MM.1S (cell line): Measurements from ENCODE around the gene WDR83.

Experiments
- DNase-seq: peaks from one replicate; pipeline ENCODE4 v3.0.0-alpha.2; 2015
- H2AFZ ChIP-seq: fragments of 300-600 bp; sonication (generic); 2 replicates; pipeline ENCODE4 v1.6.0; 2016; ENCODE audit warnings: antibody characterized with exemption, low read length
- H3F3A ChIP-seq: fragments of 300-600 bp; sonication (generic); 2 replicates; pipeline ENCODE4 v1.6.1; 2016; ENCODE audit warnings: mild to moderate bottlenecking, antibody characterized with exemption, low read length, moderate library complexity, mixed read lengths; ENCODE audit not compliant: insufficient read depth
- H3K27ac ChIP-seq: fragments of 300-600 bp; sonication (generic); 2 replicates; pipeline ENCODE4 v1.5.1; 2016; ENCODE audit warnings: mild to moderate bottlenecking, low read length
- H3K27me3 ChIP-seq: fragments of 300-600 bp; sonication (generic); replicated peaks from 2 replicates; pipeline ENCODE4 v1.6.0; 2016; ENCODE audit warnings: low read length; ENCODE audit not compliant: insufficient read depth
- H3K36me3 ChIP-seq: fragments of 300-600 bp; sonication (generic); replicated peaks from 2 replicates; pipeline ENCODE4 v1.6.1; 2016; ENCODE audit warnings: mild to moderate bottlenecking, low read length, mixed read lengths; ENCODE audit not compliant: insufficient read depth
- H3K4me1 ChIP-seq: fragments of 300-600 bp; sonication (generic); 2 replicates; pipeline ENCODE4 v1.6.1; 2016; ENCODE audit warnings: low read length, mixed read lengths
- H3K4me2 ChIP-seq: fragments of 300-600 bp; sonication (generic); 2 replicates; pipeline ENCODE4 v1.6.0; 2016; ENCODE audit warnings: low read depth, low read length
- H3K4me3 ChIP-seq: fragments of 300-600 bp; sonication (generic); 2 replicates; pipeline ENCODE4 v1.5.1; 2016; ENCODE audit warnings: low read length, mixed read lengths
- H3K79me2 ChIP-seq: fragments of 300-600 bp; sonication (generic); 2 replicates; pipeline ENCODE4 v1.6.1; 2016; ENCODE audit warnings: mixed run types, low read length, mixed read lengths
- H3K9ac ChIP-seq: fragments of 300-600 bp; sonication (generic); 2 replicates; pipeline ENCODE4 v1.6.1; 2016; ENCODE audit warnings: low read length, mixed read lengths
- H3K9me2 ChIP-seq: fragments of 300-600 bp; sonication (generic); replicated peaks from 2 replicates; pipeline ENCODE4 v1.6.1; 2016; ENCODE audit warnings: mild to moderate bottlenecking, low read length, mixed read lengths; ENCODE audit not compliant: insufficient read depth
- H3K9me3 ChIP-seq: fragments of 300-600 bp; sonication (generic); replicated peaks from 2 replicates; pipeline ENCODE4 v1.6.1; 2016; ENCODE audit warnings: mild to moderate bottlenecking, low read length, mixed read lengths; ENCODE audit not compliant: insufficient read depth
- H4K20me1 ChIP-seq: fragments of 300-600 bp; sonication (generic); 2 replicates; pipeline ENCODE4 v1.6.1; 2016; ENCODE audit warnings: mild to moderate bottlenecking, low read length, moderate library complexity, mixed read lengths; ENCODE audit not compliant: insufficient read depth
- CTCF ChIP-seq: fragments of 300-600 bp; sonication (generic); IDR thresholded peaks from 2 replicates; pipeline ENCODE4 v1.5.1; 2016; ENCODE audit warnings: antibody characterized with exemption, low read length, mixed read lengths
- EZH2 ChIP-seq: fragments of 300-600 bp; sonication (generic); optimal IDR thresholded peaks from 2 replicates; pipeline ENCODE3; 2017; ENCODE audit warnings: low read depth, mild to moderate bottlenecking, antibody characterized with exemption, low read length, mixed read lengths
- EZH2phosphoT487 ChIP-seq: fragments of 300-600 bp; sonication (generic); IDR thresholded peaks from 2 replicates; pipeline ENCODE4 v1.6.1; 2018; ENCODE audit warnings: antibody characterized with exemption, low read length

Gene WDR83

GRCh38 chr19:12660980-12661379 lies 5.6 kb upstream of the WDR83 start:
- no peaks in the 10 kb centered on the region for H3K36me3 ChIP-seq
- H3K9me3 ChIP-seq, result no peaks in the 10 kb centered on the region
- no peak overlapping the region for H2AFZ ChIP-seq
- peaks cover 9% of the 10 kb centered on the region; the same call in 1 of the 2 replicates for H3K79me2 ChIP-seq
- TF ChIP-seq EZH2 (no peak), CTCF (no peak), EZH2phosphoT487 (no peak)
- H3K4me2 ChIP-seq, result no peak overlapping the region
- H3K4me1 ChIP-seq, result peaks cover 5% of the 10 kb centered on the region
- no peaks in the 10 kb centered on the region for H3K9me2 ChIP-seq
- H3K27me3 ChIP-seq, result no peaks in the 10 kb centered on the region
- no peak for DNase-seq
- no peak overlapping the region for H3K9ac ChIP-seq
- H4K20me1 ChIP-seq, result no peaks in the 10 kb centered on the region
- no peak overlapping the region for H3K27ac ChIP-seq
- H3K4me3 ChIP-seq, result no peak overlapping the region
- no peaks in the 10 kb centered on the region for H3F3A ChIP-seq

GRCh38 chr19:12664406-12665280 lies 2.0 kb upstream of the WDR83 start:
- H3K36me3 ChIP-seq, result no peaks in the 10 kb centered on the region
- no peaks in the 10 kb centered on the region for H3K9me2 ChIP-seq
- no peak for DNase-seq
- H3K9ac ChIP-seq, result no peak overlapping the region
- no peak overlapping the region for H3K27ac ChIP-seq
- no peak for TF ChIP-seq CTCF
- TF ChIP-seq EZH2phosphoT487, result no peak
- no peak for TF ChIP-seq EZH2
- H3K27me3 ChIP-seq, result no peaks in the 10 kb centered on the region
- no peak overlapping the region for H3K4me3 ChIP-seq
- H3K4me1 ChIP-seq, result peaks cover 18% of the 10 kb centered on the region
- no peaks in the 10 kb centered on the region for H3F3A ChIP-seq
- no peaks in the 10 kb centered on the region for H4K20me1 ChIP-seq
- peaks cover 39% of the 10 kb centered on the region for H3K79me2 ChIP-seq
- no peak overlapping the region for H3K4me2 ChIP-seq
- no peak overlapping the region for H2AFZ ChIP-seq
- no peaks in the 10 kb centered on the region for H3K9me3 ChIP-seq

- H3K4me2 ChIP-seq, result no peak overlapping the region
- H3F3A ChIP-seq, result no peaks in the 10 kb centered on the region
- no peaks in the 10 kb centered on the region for H3K36me3 ChIP-seq
- TF ChIP-seq CTCF (no peak), EZH2 (no peak), EZH2phosphoT487 (no peak)
- peaks cover 18% of the 10 kb centered on the region for H3K4me1 ChIP-seq
- H3K79me2 ChIP-seq, result peaks cover 45% of the 10 kb centered on the region
- no peak overlapping the region for H3K27ac ChIP-seq
- H3K4me3 ChIP-seq, result no peak overlapping the region
- H3K9me3 ChIP-seq, result no peaks in the 10 kb centered on the region
- H2AFZ ChIP-seq, result no peak overlapping the region
- DNase-seq, result no peak
- no peaks in the 10 kb centered on the region for H3K27me3 ChIP-seq
- H4K20me1 ChIP-seq, result no peaks in the 10 kb centered on the region
- no peaks in the 10 kb centered on the region for H3K9me2 ChIP-seq
- no peak overlapping the region for H3K9ac ChIP-seq
Observed at GRCh38 chr19:12665281-12665573, 1.4 kb upstream of the WDR83 start.
